HepG2 (cell line): ENCODE results near the gene EIF4A3. TPM values are rescaled to one million over a fixed set of nuclear protein-coding genes. Genes with fewer than 3 reads are reported as not detected.

ENCODE experiments used
- CHCHD3 ChIP-seq: sonication (generic); formaldehyde crosslinking; IDR thresholded peaks from 2 replicates; pipeline ENCODE4 v1.8.0; 2022; ENCODE audit warnings: mild to moderate bottlenecking, missing genetic modification reagents, moderate library complexity
- ESRRA ChIP-seq: sonication (generic); formaldehyde crosslinking; IDR thresholded peaks from 2 replicates; pipeline ENCODE4 v1.5.1; 2020; ENCODE audit warnings: mild to moderate bottlenecking, low read depth, missing genetic modification reagents
- HNRNPL ChIP-seq: fragments of 200-400 bp; formaldehyde crosslinking; IDR thresholded peaks from 2 replicates; pipeline ENCODE4 v1.6.1; 2017; ENCODE audit warnings: mild to moderate bottlenecking, low read depth, low read length
- NR2F6 ChIP-seq, 2 experiments: IDR thresholded peaks; 2 replicates each; pipeline ENCODE4 v1.6.1; 2016; ENCODE audit warnings: antibody characterized with exemption in 1 of 2, mild to moderate bottlenecking in 1 of 2
- REPIN1 ChIP-seq: sonication (generic); formaldehyde crosslinking; IDR thresholded peaks from 2 replicates; pipeline ENCODE4 v1.8.0; 2022; ENCODE audit warnings: missing genetic modification reagents, low read depth, mild to moderate bottlenecking, borderline replicate concordance
- SIX1 ChIP-seq: sonication (generic); formaldehyde crosslinking; IDR thresholded peaks from 2 replicates; pipeline ENCODE4 v1.4.0; 2020; ENCODE audit warnings: missing genetic modification reagents, borderline replicate concordance
- SRSF9 ChIP-seq: fragments of 200-400 bp; formaldehyde crosslinking; IDR thresholded peaks from 2 replicates; pipeline ENCODE4 v1.6.1; 2018; ENCODE audit warnings: borderline replicate concordance, mild to moderate bottlenecking, low read depth, low read length; ENCODE audit not compliant: insufficient read depth, poor library complexity, severe bottlenecking
- TMF1 ChIP-seq: sonication (generic); formaldehyde crosslinking; IDR thresholded peaks from 2 replicates; pipeline ENCODE4 v1.8.1; 2022; ENCODE audit warnings: low read depth, missing genetic modification reagents
- ZBTB40 ChIP-seq, 2 experiments: fragments of 450-650 bp in 1 of 2; sonication (generic) in 1 of 2; formaldehyde crosslinking in 1 of 2; IDR thresholded peaks; 2 replicates each; pipeline versions ENCODE4 v1.6.1 to v1.8.0; 2016 to 2022; ENCODE audit warnings: antibody characterized with exemption in 1 of 2, mild to moderate bottlenecking in 1 of 2, missing genetic modification reagents in 1 of 2
- ZNF281 ChIP-seq: sonication (generic); formaldehyde crosslinking; IDR thresholded peaks from 2 replicates; pipeline ENCODE4 v1.4.0; 2020; ENCODE audit warnings: missing genetic modification reagents, borderline replicate concordance
- ZNF414 ChIP-seq: sonication (generic); formaldehyde crosslinking; IDR thresholded peaks from 2 replicates; pipeline ENCODE4 v1.5.0; 2020; ENCODE audit warnings: missing genetic modification reagents
- polyA plus RNA-seq, 8 experiments: library from polyadenylated mRNA; depleted of rRNA in 3 of 8; stranded (reverse) in 7 of 8; unstranded in 1 of 8; fragments of >200 nt; fragmentation: Illumina TruSeq in 4 of 8; extraction: Trizol in 4 of 8; gene quantifications; 2 replicates each; pipeline versions ENCODE4 v1.2.1 to v1.2.3, GENCODE V29; 2011 to 2016; ENCODE audit warnings: low read depth in 4 of 8, missing spikeins in 1 of 8, mixed read lengths in 1 of 8; ENCODE audit not compliant: insufficient read depth in 1 of 8
- total RNA-seq, 5 experiments: library from RNA; depleted of rRNA; stranded (reverse); fragments of >200 nt; fragmentation: Illumina TruSeq; extraction: Trizol; gene quantifications; 2 replicates each; pipeline ENCODE4 v1.2.3, GENCODE V29; 2016; ENCODE audit warnings: low read depth in 1 of 5

Gene EIF4A3
- total and polyA plus RNA-seq, 2 of the 13 experiments (the other 11 are each of a cell fraction or from before 2014, with no cell fraction given): 145 to 187 TPM

- TF ChIP-seq ZBTB40 (IDR thresholded peaks at IDR 0.05) (no peak), ZBTB40 (CRISPR knock-in tag; IDR thresholded peaks at IDR 0.05) (0 out of 2 replicates have a peak, but pooled peaks have one; percentile 44), ZNF281 (CRISPR knock-in tag) (0 out of 2 replicates have a peak, but pooled peaks have one; percentile 51), NR2F6 (IDR thresholded peaks at IDR 0.05) (peak; percentile 72; the same call in 1 of the 2 replicates), NR2F6 (CRISPR knock-in tag; IDR thresholded peaks at IDR 0.05) (peak; percentile 88), REPIN1 (CRISPR knock-in tag) (peak; percentile 47; the same call in 1 of the 2 replicates), SIX1 (no peak), HNRNPL (0 out of 2 replicates have a peak, but pooled peaks have one; percentile 39), ZNF414 (CRISPR knock-in tag) (no peak), CHCHD3 (peak; percentile 56; the same call in 1 of the 2 replicates), SRSF9 (no peak), TMF1 (CRISPR knock-in tag) (peak; percentile 29; the same call in 1 of the 2 replicates), ESRRA (CRISPR knock-in tag) (peak; percentile 94)
Observed at GRCh38 chr17:80195671-80196529, 49.0 kb upstream of the EIF4A3 start (continued).
